Stomach (tissue), 4 donors: ENCODE data around the gene CLVS2.

Experiments used
- POLR2A ChIP-seq, 4 donors: fragments of 450-650 bp; IDR thresholded peaks; one replicate each; pipeline ENCODE4 v1.6.1; 2016; ENCODE audit warnings: antibody characterized with exemption in 4 of 4, control low read depth in 2 of 4, mild to moderate bottlenecking in 1 of 4, moderate library complexity in 1 of 4
- TF ChIP-seq, protein P1 (sequence below), 7 experiments: fragments of 450-650 bp in 4 of 7; fragments of 200-600 bp in 3 of 7; sonication (generic) in 3 of 7; IDR thresholded peaks; one replicate each; pipeline ENCODE4 v1.5.1; 2016 to 2019; ENCODE audit warnings: antibody characterized with exemption in 7 of 7, control low read depth in 2 of 7, mild to moderate bottlenecking in 1 of 7

- TF ChIP-seq, protein P1, sequence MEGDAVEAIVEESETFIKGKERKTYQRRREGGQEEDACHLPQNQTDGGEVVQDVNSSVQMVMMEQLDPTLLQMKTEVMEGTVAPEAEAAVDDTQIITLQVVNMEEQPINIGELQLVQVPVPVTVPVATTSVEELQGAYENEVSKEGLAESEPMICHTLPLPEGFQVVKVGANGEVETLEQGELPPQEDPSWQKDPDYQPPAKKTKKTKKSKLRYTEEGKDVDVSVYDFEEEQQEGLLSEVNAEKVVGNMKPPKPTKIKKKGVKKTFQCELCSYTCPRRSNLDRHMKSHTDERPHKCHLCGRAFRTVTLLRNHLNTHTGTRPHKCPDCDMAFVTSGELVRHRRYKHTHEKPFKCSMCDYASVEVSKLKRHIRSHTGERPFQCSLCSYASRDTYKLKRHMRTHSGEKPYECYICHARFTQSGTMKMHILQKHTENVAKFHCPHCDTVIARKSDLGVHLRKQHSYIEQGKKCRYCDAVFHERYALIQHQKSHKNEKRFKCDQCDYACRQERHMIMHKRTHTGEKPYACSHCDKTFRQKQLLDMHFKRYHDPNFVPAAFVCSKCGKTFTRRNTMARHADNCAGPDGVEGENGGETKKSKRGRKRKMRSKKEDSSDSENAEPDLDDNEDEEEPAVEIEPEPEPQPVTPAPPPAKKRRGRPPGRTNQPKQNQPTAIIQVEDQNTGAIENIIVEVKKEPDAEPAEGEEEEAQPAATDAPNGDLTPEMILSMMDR (IDR thresholded peaks at IDR 0.05): no peak
- TF ChIP-seq POLR2A (IDR thresholded peaks at IDR 0.05): no peak
Measured at GRCh38 chr6:123028263-123028662, 32.2 kb downstream of the CLVS2 start.
